Nephron progenitor cell (in vitro differentiated cells): Measurements from ENCODE around the gene BMP8A.
"Not testable (repeated sequence)": the region's sequence is repeated elsewhere in the genome, so short reads cannot be mapped to it uniquely, and the experiment has no call there.

ENCODE experiments used
- DNase-seq: peaks from one replicate; pipeline ENCODE4 v3.0.0; 2021
- H3K27ac Mint-ChIP-seq: 2 replicates; pipeline ENCODE4 v1.8.0; 2021; ENCODE audit warnings: mild to moderate bottlenecking, moderate library complexity, mixed read lengths
- H3K27me3 Mint-ChIP-seq: 2 replicates; pipeline ENCODE4 v1.8.0; 2021; ENCODE audit warnings: mild to moderate bottlenecking, low read depth, mixed read lengths; ENCODE audit not compliant: poor library complexity
- H3K36me3 Mint-ChIP-seq: 2 replicates; pipeline ENCODE4 v1.8.0; 2021; ENCODE audit warnings: low read depth, mixed read lengths
- H3K4me1 Mint-ChIP-seq: 2 replicates; pipeline ENCODE4 v1.8.0; 2021; ENCODE audit warnings: mixed read lengths
- H3K4me3 Mint-ChIP-seq: 2 replicates; pipeline ENCODE4 v1.8.0; 2021; ENCODE audit warnings: mild to moderate bottlenecking, moderate library complexity, mixed read lengths
- H3K9me3 Mint-ChIP-seq: 2 replicates; pipeline ENCODE4 v1.8.0; 2021; ENCODE audit warnings: mild to moderate bottlenecking, moderate library complexity, mixed read lengths
- CTCF ChIP-seq: fragments of 200-600 bp; sonication (generic); IDR thresholded peaks from 2 replicates; pipeline ENCODE4 v1.5.0; 2021; ENCODE audit warnings: antibody characterized with exemption

BMP8A gene

DNA sequence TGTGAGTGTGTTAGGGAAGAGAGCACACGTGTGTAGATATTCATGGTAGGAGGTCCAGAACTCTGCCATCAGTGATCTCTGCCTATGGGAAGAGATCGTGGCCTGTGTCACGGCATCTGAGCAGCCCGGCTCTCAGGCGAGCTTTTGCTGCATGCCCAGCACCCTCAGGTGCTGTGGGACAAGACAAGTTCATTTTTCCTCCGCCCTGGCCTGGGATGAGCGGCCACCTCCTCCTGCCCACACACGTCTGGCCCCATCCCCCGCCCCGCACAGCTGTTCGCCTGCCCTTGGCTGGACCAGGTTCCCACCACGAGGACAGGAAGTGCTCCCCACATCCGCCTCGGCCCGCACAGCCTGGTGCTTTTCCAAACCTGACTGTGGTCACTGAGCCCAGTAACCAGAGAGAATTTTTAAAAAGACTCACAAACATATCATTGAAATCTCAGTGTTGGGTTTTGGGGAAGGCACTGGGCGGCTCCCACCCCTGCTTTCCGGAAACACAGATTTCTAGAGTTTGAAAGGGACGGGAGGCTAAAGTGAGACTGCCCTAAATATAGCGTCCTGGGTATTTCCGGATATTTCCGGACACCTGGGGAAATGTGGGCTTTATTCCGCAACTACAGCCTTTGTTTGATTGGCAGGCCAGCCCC, 18.0 kb downstream of the BMP8A start:
- Mint-ChIP-seq H3K4me3 (no peak overlapping the region), H3K27ac (no peak overlapping the region), H3K9me3 (no peaks in the 10 kb centered on the region), H3K27me3 (peaks cover 24% of the 10 kb centered on the region), H3K36me3 (no peaks in the 10 kb centered on the region), H3K4me1 (peaks cover 32% of the 10 kb centered on the region)
- TF ChIP-seq CTCF, result no peak
- no peak for DNase-seq

GRCh38 chr1:39510570-39511186, 19.2 kb downstream of the BMP8A start:
- H3K4me3 Mint-ChIP-seq, H3K9me3 Mint-ChIP-seq, H3K36me3 Mint-ChIP-seq, DNase-seq, H3K27ac Mint-ChIP-seq: not testable (repeated sequence)
- Mint-ChIP-seq H3K4me1 (peaks cover 32% of the 10 kb centered on the region), H3K27me3 (peaks cover 28% of the 10 kb centered on the region)

DNA sequence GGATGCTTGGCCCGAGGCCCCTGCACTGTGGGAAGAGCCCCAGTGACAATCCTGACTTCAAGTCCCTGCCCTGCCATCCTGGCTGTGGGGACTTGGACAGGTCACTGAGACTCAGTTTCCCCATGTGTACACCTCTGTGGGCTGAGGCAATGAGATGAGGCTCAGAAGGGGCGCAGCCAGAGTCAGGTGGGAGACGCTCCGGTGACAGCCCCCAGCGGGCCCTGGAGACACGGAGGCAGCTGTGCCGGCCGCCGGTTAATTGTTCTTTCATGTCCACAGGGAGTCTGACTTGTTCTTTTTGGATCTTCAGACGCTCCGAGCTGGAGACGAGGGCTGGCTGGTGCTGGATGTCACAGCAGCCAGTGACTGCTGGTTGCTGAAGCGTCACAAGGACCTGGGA, 20.0 kb downstream of the BMP8A start:
- not testable (repeated sequence) for H3K36me3 Mint-ChIP-seq, H3K9me3 Mint-ChIP-seq, H3K27ac Mint-ChIP-seq, H3K4me3 Mint-ChIP-seq, DNase-seq
- H3K4me1 Mint-ChIP-seq, result peaks cover 32% of the 10 kb centered on the region
- H3K27me3 Mint-ChIP-seq, result peaks cover 28% of the 10 kb centered on the region

DNA sequence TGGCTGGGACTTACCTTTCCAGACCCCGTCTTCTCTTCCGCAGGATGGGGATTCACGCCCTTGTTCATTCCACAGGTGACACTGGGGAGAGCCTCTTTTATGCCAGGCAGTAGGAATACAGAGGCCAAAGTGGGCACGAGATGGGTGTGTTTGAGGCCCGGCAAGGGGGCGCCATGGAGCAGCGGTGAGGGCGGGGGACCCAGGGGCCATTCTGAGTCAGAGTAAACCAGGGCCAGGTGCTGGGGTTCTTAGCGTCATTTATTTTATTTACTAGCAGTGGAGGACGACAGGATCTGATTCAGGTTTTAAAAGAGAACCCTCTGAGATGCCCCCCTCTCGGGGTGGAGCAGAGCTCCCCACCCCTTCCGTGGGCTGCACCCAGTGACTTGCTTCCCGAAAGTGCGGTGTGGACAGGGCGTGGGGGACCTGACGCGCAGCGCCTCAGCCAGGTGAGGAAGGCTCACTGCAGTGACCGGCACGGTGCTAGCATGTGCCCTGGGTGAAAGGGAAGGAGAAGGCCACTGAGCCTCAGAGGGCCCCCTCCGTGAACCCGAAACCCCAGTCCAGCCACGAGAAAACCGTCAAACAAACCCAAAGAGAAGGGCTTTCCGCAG, 20.9 kb downstream of the BMP8A start:
- H3K4me3 Mint-ChIP-seq, DNase-seq, H3K36me3 Mint-ChIP-seq, H3K9me3 Mint-ChIP-seq, H3K27ac Mint-ChIP-seq: not testable (repeated sequence)
- H3K27me3 Mint-ChIP-seq, result peaks cover 30% of the 10 kb centered on the region
- peaks cover 29% of the 10 kb centered on the region for H3K4me1 Mint-ChIP-seq

DNA sequence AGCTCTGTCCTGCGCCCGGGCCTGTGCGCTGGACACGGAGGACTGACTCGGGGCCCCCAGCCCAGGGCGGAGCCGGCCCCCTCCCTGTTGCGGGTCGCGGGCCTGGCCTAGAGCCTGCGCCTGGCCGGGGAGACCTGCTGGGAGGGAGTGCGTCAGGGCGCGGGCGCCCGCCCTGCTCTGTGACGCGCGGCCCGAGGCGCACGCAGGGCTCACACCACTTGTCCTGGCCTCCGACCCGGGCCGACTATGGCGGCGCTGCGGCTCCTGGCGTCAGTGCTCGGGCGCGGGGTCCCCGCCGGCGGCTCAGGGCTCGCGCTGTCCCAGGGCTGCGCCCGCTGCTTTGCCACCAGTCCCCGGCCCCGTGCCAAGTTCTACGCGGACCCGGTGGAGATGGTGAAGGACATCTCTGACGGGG, 23.3 kb downstream of the BMP8A start:
- H3K4me3 Mint-ChIP-seq, H3K27ac Mint-ChIP-seq, H3K9me3 Mint-ChIP-seq, H3K36me3 Mint-ChIP-seq: not testable (repeated sequence)
- Mint-ChIP-seq H3K27me3 (peaks cover 20% of the 10 kb centered on the region), H3K4me1 (peaks cover 11% of the 10 kb centered on the region)
- DNase-seq, result peak; percentile 44

DNA sequence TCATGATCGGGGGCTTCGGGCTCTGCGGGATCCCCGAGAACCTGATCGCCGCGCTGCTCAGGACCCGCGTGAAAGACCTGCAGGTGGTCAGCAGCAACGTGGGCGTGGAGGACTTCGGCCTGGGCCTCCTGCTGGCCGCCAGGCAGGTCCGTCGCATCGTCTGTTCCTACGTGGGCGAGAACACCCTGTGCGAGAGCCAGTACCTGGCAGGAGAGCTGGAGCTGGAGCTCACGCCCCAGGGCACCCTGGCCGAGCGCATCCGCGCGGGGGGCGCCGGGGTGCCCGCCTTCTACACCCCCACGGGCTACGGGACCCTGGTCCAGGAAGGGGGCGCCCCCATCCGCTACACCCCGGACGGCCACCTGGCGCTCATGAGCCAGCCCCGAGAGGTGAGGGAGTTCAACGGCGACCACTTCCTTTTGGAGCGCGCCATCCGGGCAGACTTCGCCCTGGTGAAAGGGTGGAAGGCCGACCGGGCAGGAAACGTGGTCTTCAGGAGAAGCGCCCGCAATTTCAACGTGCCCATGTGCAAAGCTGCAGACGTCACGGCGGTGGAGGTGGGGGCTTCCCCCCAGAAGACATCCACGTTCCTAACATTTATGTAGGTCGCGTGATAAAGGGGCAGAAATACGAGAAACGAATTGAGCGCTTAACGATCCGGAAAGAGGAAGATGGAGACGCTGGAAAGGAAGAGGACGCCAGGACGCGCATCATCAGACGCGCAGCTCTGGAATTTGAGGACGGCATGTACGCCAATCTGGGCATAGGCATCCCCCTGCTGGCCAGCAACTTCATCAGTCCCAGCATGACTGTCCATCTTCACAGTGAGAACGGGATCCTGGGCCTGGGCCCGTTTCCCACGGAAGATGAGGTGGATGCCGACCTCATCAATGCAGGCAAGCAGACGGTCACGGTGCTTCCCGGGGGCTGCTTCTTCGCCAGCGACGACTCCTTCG, 24.0 kb downstream of the BMP8A start:
- Mint-ChIP-seq H3K27me3 (peaks cover 20% of the 10 kb centered on the region), H3K4me3 (peak overlapping the region; percentile 72), H3K4me1 (peaks cover 10% of the 10 kb centered on the region)
- H3K9me3 Mint-ChIP-seq, H3K27ac Mint-ChIP-seq, H3K36me3 Mint-ChIP-seq, DNase-seq: not testable (repeated sequence)

DNA sequence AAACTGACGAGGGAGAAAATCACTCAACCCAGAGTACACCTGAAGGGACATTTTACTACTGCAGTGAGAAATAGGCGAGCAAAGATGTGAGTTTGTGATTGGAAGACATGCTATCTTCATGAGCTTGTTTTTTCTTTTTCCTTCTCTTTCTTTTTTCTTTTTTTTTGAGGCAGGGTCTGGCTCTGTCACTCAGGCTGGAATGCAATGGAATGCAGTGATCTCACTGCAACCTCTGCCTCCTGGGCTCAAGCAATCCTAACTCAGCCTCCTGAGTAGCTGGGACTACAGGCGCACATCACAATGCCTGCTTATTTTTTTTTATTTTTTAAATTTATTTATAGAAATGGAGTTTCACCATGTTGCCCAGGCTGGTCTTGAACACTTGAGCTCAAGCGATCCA, 25.4 kb downstream of the BMP8A start:
- H3K27ac Mint-ChIP-seq, DNase-seq, H3K36me3 Mint-ChIP-seq, H3K9me3 Mint-ChIP-seq: not testable (repeated sequence)
- Mint-ChIP-seq H3K4me3 (peak overlapping the region; percentile 44), H3K27me3 (peaks cover 20% of the 10 kb centered on the region), H3K4me1 (peaks cover 10% of the 10 kb centered on the region)

DNA sequence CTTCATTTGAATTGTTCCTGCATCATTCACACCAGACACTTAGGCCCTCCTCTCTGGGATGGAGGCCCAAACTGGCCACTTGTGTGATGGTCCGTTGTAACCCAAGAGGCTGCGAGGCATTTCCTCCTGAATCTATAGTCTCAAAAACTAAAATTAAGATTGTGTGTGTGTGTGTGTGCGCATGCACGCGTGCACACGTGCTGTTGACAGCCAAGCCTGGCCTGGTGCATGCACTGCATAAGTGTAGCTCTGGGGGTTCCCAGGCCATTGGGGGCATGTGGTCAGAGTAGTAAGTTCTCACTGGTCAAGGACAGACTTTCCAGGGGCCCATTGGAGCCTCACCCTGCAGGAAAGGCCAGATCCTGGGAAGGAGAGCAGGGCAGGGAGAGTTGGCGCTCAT, 26.5 kb downstream of the BMP8A start:
- H3K4me3 Mint-ChIP-seq, H3K36me3 Mint-ChIP-seq, DNase-seq, H3K27ac Mint-ChIP-seq, H3K9me3 Mint-ChIP-seq: not testable (repeated sequence)
- H3K27me3 Mint-ChIP-seq, result peaks cover 20% of the 10 kb centered on the region
- H3K4me1 Mint-ChIP-seq, result peaks cover 14% of the 10 kb centered on the region

- Mint-ChIP-seq H3K27me3 (peaks cover 16% of the 10 kb centered on the region), H3K27ac (peak overlapping the region; percentile 49), H3K4me1 (peaks cover 21% of the 10 kb centered on the region)
- not testable (repeated sequence) for H3K9me3 Mint-ChIP-seq, H3K4me3 Mint-ChIP-seq, H3K36me3 Mint-ChIP-seq, DNase-seq
Observed at GRCh38 chr1:39519376-39519775, 27.9 kb downstream of the BMP8A start.

DNA sequence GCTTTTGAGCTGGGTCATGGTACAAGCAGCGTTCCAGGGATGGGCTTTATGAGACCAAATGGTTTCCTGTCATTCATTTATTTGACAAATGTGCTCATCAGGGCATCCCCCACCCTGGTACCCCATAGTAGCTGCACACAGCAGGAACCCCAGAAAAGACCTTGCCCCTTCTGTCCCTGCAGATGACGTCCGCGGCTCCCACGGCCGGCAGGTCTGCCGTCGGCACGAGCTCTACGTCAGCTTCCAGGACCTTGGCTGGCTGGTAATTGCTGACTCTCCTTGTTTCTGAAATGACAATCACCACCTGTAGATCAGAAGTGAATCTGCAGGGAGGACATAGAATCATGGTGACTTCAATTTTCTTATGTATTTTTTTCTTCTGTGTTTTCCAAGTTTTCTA, 30.8 kb downstream of the BMP8A start:
- H3K36me3 Mint-ChIP-seq, H3K27ac Mint-ChIP-seq, DNase-seq, H3K4me3 Mint-ChIP-seq, H3K9me3 Mint-ChIP-seq, H3K27me3 Mint-ChIP-seq: not testable (repeated sequence)
- H3K4me1 Mint-ChIP-seq, result peaks cover 16% of the 10 kb centered on the region
